ENCODE measurements around the gene CUL1. TPM values are rescaled to one million over a fixed set of nuclear protein-coding genes. Genes with fewer than 3 reads are reported as not detected.
A peak's percentile ranks its signal among the peaks of the same experiment; 100 is the strongest.

The CUL1 gene
- total and polyA plus RNA-seq, 2 experiments from 2014 or later: 35.6 to 71.3 TPM

DNA sequence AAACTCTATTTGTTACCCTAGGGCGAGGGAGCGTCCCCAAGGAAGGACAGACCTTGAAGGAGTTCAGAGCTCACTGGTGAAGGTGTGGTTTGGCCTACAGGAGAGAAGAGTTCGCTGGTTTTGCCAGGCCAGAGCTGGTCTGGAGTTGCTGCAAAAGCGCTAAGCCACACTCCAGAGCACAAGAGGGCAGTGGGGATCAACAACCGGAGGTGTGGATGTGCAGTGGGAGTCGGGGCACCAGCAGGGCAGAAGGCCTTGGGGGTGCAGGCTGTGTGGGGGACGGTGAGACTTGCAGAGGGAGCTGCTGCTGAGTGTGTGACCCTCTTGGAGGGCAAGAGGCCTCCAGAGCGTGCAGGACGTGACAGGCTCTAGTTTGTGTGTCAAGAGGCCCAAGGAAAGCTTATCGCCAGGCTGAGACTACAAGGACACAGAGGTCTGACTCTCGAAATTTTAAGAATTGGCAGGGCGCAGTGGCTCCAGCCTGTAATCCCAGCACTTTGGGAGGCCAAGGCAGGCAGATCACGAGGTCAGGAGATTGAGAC is 14.3 kb upstream of the CUL1 start:
- Histone ChIP-seq H3K27me3 (ENCODE audit: insufficient read depth) (no peaks in the 10 kb centered on the region), H3F3A (replicated peaks; ENCODE audit: low read depth) (no peaks in the 10 kb centered on the region), H4K20me1 (replicated peaks; ENCODE audit: insufficient read depth) (no peaks in the 10 kb centered on the region), H3K36me3 (ENCODE audit: insufficient read depth) (no peaks in the 10 kb centered on the region), H3K79me2 (replicated peaks; ENCODE audit: insufficient read depth) (no peaks in the 10 kb centered on the region), H3K9me2 (ENCODE audit: insufficient read depth) (no peaks in the 10 kb centered on the region), H3K4me3 (no peak overlapping the region), H3K4me1 (ENCODE audit: insufficient read depth) (no peaks in the 10 kb centered on the region), H3K27ac (ENCODE audit: low read depth) (no peak overlapping the region), H3K4me2 (no peak overlapping the region), H2AFZ (peak overlapping the region; percentile 83)
- Mint-ChIP-seq H3K27ac (peak overlapping the region; percentile 83; the same call in 1 of the 2 replicates), H3K4me1 (no peaks in the 10 kb centered on the region), H3K27me3 (ENCODE audit: insufficient read depth, low read depth, poor library complexity) (peaks cover 4% of the 10 kb centered on the region), H3K9me3 (peaks cover 14% of the 10 kb centered on the region), H3K36me3 (ENCODE audit: low read depth) (0 out of 3 replicates have a peak, but pooled peaks cover 3% of the 10 kb centered on the region), H3K4me3 (no peak overlapping the region)
- DNase-seq (ENCODE audit: low spot score): no peak
- ATAC-seq: peak; percentile 75
- TF ChIP-seq STAT1 (IDR thresholded peaks at IDR 0.05; ENCODE audit: unreplicated experiment) (no peak), CTCF (conservative IDR thresholded peaks at IDR 0.05; ENCODE audit: low read depth in 2 of 2) (peak in 1 of 2 experiments; percentile 67; a peak in 2 of 4 replicates)
- TF ChIP-seq, protein P1, sequence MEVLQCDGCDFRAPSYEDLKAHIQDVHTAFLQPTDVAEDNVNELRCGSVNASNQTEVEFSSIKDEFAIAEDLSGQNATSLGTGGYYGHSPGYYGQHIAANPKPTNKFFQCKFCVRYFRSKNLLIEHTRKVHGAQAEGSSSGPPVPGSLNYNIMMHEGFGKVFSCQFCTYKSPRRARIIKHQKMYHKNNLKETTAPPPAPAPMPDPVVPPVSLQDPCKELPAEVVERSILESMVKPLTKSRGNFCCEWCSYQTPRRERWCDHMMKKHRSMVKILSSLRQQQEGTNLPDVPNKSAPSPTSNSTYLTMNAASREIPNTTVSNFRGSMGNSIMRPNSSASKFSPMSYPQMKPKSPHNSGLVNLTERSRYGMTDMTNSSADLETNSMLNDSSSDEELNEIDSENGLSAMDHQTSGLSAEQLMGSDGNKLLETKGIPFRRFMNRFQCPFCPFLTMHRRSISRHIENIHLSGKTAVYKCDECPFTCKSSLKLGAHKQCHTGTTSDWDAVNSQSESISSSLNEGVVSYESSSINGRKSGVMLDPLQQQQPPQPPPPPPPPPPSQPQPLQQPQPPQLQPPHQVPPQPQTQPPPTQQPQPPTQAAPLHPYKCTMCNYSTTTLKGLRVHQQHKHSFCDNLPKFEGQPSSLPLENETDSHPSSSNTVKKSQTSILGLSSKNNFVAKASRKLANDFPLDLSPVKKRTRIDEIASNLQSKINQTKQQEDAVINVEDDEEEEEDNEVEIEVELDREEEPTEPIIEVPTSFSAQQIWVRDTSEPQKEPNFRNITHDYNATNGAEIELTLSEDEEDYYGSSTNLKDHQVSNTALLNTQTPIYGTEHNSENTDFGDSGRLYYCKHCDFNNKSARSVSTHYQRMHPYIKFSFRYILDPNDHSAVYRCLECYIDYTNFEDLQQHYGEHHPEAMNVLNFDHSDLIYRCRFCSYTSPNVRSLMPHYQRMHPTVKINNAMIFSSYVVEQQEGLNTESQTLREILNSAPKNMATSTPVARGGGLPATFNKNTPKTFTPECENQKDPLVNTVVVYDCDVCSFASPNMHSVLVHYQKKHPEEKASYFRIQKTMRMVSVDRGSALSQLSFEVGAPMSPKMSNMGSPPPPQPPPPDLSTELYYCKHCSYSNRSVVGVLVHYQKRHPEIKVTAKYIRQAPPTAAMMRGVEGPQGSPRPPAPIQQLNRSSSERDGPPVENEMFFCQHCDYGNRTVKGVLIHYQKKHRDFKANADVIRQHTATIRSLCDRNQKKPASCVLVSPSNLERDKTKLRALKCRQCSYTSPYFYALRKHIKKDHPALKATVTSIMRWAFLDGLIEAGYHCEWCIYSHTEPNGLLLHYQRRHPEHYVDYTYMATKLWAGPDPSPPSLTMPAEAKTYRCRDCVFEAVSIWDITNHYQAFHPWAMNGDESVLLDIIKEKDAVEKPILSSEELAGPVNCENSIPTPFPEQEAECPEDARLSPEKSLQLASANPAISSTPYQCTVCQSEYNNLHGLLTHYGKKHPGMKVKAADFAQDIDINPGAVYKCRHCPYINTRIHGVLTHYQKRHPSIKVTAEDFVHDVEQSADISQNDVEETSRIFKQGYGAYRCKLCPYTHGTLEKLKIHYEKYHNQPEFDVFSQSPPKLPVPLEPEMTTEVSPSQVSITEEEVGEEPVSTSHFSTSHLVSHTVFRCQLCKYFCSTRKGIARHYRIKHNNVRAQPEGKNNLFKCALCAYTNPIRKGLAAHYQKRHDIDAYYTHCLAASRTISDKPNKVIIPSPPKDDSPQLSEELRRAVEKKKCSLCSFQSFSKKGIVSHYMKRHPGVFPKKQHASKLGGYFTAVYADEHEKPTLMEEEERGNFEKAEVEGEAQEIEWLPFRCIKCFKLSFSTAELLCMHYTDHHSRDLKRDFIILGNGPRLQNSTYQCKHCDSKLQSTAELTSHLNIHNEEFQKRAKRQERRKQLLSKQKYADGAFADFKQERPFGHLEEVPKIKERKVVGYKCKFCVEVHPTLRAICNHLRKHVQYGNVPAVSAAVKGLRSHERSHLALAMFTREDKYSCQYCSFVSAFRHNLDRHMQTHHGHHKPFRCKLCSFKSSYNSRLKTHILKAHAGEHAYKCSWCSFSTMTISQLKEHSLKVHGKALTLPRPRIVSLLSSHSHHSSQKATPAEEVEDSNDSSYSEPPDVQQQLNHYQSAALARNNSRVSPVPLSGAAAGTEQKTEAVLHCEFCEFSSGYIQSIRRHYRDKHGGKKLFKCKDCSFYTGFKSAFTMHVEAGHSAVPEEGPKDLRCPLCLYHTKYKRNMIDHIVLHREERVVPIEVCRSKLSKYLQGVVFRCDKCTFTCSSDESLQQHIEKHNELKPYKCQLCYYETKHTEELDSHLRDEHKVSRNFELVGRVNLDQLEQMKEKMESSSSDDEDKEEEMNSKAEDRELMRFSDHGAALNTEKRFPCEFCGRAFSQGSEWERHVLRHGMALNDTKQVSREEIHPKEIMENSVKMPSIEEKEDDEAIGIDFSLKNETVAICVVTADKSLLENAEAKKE (CRISPR knock-in tag; IDR thresholded peaks at IDR 0.05): no peak
